Heart left ventricle (tissue), 13 donors: ENCODE data around the gene WFS1.

ENCODE experiments used
- POLR2A ChIP-seq, 2 donors: fragments of 450-650 bp; IDR thresholded peaks; one replicate each; pipeline ENCODE4 v1.6.1; 2017; ENCODE audit warnings: antibody characterized with exemption in 2 of 2, mild to moderate bottlenecking in 2 of 2, moderate library complexity in 2 of 2
- TF ChIP-seq, protein P1 (sequence below), 12 donors: fragments of 200-600 bp; sonication (generic) in 4 of 12; IDR thresholded peaks; one replicate each; pipeline versions ENCODE4 v1.5.0 to v1.8.0; 2018 to 2022; ENCODE audit warnings: antibody characterized with exemption in 12 of 12, mild to moderate bottlenecking in 5 of 12
- donor health status: ischemic (EF 13 %, LVEDD 7.1; RV severe dilation, severe dysfunction).
- donor health status: DM: no; HTN: yes; CAD: no.
- donor health status: DM: no; HTN: no; CAD: no.
- donor health status: ischemic (EF 25% LVEDD 6.9; RV normal size, moderate dysfunction).
- donor health status: ischemic (EF 25% LVEDD 5.7; RV mildly dilated, moderate dysfunction).
- donor health status: ischemic (EF 35%, LVEDD 5.7; RV mildly dilated, moderate dysfunction).
- donor health status: nonischemic (EF 11% LVEDD 7.7; RV severe dilation, severe dysfunction).
- donor health status: DM: yes; HTN: yes; CAD: no.
- donor health status: PGD.
- donor health status: ischemic (EF 29% LVEDD 5.4; RV normal size, mild dysfunction).
- donor health status: nonischemic (EF 23%, LVEDD 6.1; RV moderate dilation, normal function).

DNA sequence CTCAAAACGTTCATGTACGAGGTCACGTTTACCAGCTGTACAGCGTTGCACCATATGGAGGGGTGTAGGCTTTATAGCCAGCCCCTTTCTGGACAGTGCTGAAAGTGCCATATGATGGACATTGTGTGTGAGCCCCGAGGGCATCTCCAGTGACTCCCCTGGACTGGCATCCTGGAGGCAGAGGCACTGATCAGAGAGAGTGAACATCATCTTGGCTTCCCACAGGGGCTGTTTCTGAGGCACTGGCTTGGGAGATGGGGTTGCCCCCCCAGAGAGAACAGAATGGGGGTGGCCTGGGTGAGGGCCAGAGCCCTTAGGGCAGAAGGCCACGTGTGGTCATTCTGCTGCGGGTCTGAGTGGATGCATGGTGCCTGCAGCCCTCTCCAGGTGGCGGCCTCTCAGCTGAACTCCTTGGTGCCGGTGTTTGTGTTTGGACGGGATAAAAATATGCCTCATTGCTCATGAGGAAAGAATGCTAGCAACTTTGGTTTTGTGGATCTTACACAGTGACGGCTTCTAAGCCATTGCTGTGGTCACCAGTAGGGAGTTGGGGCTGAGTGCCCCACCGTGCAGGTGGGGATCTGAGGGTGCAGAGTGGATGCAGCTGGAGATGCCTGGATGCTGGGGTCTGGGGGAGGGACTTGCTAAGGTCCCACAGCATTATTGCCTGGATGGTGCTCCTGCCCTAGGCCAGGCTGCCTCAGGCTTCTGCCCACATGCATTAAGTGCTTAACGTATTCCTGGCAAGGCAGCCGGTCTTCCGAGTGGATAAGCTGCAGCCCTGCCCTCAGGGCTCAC is 3.4 kb downstream of the WFS1 start:
- TF ChIP-seq, protein P1, sequence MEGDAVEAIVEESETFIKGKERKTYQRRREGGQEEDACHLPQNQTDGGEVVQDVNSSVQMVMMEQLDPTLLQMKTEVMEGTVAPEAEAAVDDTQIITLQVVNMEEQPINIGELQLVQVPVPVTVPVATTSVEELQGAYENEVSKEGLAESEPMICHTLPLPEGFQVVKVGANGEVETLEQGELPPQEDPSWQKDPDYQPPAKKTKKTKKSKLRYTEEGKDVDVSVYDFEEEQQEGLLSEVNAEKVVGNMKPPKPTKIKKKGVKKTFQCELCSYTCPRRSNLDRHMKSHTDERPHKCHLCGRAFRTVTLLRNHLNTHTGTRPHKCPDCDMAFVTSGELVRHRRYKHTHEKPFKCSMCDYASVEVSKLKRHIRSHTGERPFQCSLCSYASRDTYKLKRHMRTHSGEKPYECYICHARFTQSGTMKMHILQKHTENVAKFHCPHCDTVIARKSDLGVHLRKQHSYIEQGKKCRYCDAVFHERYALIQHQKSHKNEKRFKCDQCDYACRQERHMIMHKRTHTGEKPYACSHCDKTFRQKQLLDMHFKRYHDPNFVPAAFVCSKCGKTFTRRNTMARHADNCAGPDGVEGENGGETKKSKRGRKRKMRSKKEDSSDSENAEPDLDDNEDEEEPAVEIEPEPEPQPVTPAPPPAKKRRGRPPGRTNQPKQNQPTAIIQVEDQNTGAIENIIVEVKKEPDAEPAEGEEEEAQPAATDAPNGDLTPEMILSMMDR (IDR thresholded peaks at IDR 0.05), result no peak
- no peak for TF ChIP-seq POLR2A (IDR thresholded peaks at IDR 0.05)
